Activated T-cell treated with anti-CD3 and anti-CD28 coated beads for 1 hour (primary cell): ENCODE results near the gene NSD1.
"Not testable (repeated sequence)": the region's sequence is repeated elsewhere in the genome, so short reads cannot be mapped to it uniquely, and the experiment has no call there.

ENCODE experiments used
- DNase-seq: peaks from one replicate; pipeline ENCODE4 v3.0.0-alpha.2; 2020; ENCODE audit warnings: low read depth

The NSD1 gene

GRCh38 chr5:177176175-177176711 lies 42.7 kb downstream of the NSD1 start:
- no peak for DNase-seq

- DNase-seq: not testable (repeated sequence)
These were observed 44.4 kb downstream of the NSD1 start for GRCh38 chr5:177177847-177178437.

DNA sequence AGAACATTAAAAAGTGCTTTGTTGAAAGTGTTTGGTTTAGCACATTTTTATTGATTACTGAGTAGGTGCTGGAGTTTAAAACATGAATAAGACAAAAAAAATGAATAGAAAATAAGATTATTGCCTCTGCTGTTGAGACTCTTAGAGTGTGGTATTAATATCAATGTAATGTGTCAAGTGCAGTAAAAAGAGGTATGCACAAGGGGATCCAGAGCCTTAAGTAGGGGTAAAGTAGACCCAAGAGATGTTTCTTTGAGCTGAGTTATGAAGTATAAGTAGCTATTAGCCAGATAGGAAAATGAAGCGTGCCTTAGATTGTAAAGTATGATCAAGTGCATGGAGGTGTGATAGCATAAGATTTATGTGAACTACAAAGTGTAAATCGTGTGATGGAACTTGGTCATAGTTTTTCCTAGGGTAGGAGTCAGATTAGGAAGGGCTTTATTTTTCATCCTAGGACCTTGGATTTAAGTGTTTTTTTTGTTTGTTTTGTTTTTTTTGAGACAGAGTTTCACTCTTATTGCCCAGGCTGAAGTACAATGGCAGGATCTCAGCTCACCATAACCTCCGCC lies 45.2 kb downstream of the NSD1 start:
- no peak for DNase-seq

DNA sequence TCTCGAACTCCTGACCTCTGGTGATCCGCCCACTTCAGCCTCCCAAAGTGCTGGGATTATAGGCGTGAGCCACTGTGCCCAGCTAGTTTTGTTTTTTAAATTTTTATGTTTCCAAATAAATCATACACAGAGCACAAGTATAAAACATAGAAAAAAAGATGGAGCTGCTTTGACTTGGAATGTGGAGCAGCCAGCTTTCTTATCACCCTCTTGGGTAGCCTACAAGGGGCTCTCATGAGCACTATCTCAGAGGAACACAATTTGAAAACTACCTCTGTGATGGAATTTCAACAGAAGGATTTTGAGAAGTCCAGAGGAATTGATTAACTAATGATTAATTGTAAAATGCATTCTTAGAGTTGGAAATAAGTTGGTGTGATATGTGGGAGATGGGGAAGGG lies 45.9 kb downstream of the NSD1 start:
- DNase-seq: no peak

DNA sequence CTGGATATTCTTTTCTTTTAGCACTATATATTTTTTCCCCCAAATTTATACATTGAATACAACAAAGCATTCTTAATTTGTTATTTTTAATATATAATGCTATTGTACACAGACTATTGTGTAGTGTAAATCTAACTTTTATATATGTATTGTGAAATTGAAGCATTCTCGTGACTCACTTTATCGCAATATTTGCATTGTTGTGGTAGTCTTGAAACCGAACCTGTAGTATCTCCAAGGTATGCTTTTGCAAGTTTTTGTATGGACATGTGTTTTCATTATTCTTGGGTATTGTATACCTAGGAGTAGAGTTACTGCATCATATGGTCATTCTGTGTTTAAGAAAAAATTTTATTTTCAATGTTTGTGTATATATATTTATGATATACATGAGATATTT lies 49.6 kb downstream of the NSD1 start:
- no peak for DNase-seq

DNA sequence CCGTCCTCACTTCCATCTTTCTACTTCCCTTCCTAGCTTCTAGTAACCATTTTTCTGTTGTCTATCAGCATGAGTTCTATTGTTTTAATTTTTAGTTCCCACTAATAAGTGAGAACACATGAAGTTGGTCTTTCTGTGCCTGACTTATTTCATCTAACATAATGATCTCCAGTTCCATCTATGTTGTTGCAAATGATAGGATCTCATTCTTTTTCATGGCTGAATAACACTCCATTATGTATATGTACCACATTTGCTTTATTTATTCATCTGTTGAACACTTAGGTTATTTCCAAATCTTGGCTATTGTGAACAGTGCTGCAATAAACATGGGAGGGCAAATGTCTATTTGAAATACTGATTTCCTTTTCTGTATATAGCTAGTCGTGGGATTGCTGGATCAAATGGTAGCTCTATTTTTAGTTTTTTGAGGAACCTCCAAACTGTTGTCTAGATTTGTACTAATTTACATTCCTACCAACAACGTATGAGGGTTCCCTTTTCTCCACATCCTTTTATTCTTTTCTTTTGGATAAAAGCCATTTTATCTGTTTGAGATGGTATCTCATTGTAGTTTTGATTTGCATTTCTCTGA lies 50.3 kb downstream of the NSD1 start:
- no peak for DNase-seq

DNA sequence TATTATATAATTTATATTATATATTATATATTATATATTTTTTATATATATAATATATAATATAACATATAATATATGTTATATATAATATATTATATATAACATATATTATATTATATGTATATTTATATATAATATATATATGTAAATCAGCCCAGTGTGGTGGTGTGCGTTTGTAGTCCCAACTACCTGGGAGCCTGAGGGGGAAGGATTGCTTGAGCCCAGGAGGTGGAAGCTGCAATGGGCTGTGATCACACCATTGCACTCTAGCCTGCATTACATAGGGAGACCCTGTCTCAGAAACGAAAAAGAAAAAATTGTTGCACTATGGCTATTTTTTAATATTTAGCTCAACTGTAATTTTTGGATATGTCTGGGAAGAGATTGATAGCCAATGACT lies 52.4 kb downstream of the NSD1 start:
- DNase-seq: no peak

- no peak for DNase-seq
These were observed 53.1 kb downstream of the NSD1 start for GRCh38 chr5:177186645-177187044.

DNA sequence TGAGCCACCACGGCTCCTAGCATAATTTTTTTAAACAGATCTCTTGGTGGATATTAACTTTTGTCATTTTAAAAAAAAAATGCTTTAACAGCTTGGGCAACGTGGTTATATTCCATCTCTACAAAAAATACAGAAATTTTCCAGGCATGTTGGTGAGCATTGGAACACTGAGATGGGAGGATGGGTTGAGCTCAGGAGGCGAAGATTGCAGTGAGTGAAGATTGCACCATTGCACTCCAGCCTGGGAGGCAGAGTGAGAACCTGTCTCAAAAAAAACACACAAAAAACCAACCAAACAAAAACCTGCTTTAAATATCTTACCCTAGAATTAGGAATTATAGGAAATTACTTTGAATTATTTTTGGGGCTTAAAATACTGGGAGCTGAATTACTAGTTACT lies 55.2 kb downstream of the NSD1 start:
- no peak for DNase-seq

DNA sequence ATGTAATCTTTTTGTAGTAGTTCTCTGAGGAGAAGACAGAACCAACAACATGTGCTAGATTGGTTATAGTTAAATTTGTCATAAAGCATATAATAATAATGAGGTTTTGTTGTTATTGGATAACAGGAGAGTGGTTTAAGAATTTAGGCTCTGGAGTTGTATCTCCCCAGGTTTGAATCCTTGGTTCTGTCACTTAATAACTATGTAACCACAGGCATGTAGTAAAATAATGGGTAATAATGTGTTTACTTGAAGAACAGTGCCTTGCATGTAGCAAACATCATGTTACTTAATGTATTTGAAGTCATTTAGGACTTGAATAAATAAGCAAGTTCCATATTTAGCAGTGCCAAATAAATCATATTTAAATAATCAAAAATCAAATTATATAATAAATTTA lies 55.8 kb downstream of the NSD1 start:
- DNase-seq: no peak

- DNase-seq: no peak
These were observed 56.4 kb downstream of the NSD1 start for GRCh38 chr5:177189965-177190364.

DNA sequence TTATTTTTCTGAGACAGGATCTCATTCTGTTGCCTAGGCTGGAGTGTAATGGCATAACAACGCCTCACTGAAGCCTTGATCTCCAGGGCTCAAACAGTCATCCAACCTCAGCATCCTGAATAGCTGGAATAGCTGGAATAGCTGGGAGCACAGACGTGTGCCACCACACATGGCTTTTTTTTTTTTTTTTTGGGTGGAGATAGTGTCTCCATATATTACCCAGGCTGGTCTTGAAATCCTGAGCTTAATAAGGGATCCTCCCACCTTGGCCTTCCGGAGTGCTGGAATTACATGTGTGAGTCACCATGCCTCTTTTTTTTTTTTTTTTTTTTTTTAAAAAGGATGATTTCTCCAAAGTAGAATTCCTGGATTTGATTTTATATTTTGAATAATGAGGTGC lies 60.7 kb downstream of the NSD1 start:
- no peak for DNase-seq

DNA sequence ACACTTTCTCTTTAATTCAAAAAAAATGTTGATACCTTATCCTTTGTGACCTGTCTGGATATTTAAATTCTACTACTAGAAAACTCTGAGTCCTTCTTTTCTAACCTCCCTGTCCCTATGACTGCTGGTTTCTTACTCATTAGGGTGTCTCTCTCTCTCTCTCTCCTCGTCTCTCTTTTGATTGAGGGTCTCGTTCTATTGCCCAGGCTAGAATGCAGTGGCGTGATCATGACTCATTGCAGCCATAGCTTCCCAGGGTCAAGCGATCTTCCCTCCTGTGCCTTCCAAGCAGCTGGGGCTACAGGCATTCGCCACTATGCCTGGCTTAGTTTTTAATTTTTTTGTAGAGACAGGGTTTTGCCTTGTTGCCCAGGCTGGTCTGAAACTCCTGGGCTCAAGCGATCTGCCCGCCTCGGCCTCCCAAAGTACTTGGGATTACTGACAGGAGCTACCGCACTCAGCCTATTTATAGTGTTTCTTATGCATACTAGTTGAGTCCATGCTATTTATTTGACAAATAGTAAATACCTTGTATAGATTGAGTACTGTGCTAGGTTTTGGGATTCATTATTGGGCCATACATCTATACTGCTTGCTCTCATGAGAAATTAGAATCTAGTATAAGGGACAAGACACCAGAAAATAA lies 61.9 kb downstream of the NSD1 start:
- no peak for DNase-seq

- DNase-seq: no peak
These were observed 65.2 kb downstream of the NSD1 start for GRCh38 chr5:177198738-177199137.

DNA sequence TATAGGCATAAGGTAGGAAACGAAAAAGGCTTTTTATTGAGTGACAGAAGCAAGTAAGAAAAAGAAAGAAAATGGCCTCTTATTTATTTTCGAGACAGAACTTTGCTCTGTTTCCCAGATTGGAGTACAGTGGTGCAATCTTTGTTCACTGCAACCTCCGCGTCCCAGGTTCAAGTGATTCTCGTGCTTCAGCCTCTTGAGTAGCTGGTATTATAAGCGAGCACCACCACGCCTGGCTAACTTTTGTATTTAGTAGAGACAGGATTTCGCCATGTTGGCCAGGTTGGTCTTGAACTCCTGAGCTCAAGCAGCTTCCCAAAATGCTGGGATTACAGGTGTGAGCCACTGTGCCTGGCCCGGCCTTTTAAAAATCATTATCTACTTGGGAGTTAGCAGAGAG lies 70.7 kb downstream of the NSD1 start:
- DNase-seq: no peak

DNA sequence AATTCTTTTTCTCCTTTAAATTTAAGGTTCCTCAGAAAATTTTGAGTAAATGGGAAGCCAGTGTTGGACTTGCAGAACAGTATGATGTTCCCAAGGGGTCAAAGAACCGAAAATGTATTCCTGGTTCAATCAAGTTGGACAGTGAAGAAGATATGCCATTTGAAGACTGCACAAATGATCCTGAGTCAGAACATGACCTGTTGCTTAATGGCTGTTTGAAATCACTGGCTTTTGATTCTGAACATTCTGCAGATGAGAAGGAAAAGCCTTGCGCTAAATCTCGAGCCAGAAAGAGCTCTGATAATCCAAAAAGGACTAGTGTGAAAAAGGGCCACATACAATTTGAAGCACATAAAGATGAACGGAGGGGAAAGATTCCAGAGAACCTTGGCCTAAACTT lies 76.0 kb downstream of the NSD1 start:
- no peak for DNase-seq

- DNase-seq: no peak
These were observed 78.7 kb downstream of the NSD1 start for GRCh38 chr5:177212242-177212641.

GRCh38 chr5:177220576-177220975 lies 87.0 kb downstream of the NSD1 start:
- DNase-seq: no peak

GRCh38 chr5:177222269-177222668 lies 88.7 kb downstream of the NSD1 start:
- DNase-seq: no peak

DNA sequence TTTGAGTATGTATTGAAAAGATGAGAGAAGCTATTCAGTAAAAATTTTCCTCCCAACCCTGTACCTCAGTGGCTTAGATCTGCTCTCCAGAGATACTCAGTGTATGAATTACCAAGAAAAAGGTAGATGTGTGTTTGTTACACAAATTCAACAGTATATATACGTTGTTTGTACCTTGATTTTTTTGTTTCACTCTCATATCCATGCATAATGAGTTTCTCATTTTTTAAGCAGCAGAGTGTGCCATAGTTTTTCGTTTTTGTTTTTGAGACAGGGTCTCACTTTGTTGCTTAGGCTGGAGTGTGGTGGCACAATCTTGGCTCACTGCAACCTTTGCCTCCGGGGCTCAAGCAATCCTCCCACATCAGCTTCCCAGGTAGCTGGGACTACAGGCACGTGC lies 92.2 kb downstream of the NSD1 start:
- DNase-seq: no peak

- no peak for DNase-seq
These were observed 93.3 kb downstream of the NSD1 start for GRCh38 chr5:177226860-177227259.

GRCh38 chr5:177228751-177229150 lies 95.2 kb downstream of the NSD1 start:
- no peak for DNase-seq

DNA sequence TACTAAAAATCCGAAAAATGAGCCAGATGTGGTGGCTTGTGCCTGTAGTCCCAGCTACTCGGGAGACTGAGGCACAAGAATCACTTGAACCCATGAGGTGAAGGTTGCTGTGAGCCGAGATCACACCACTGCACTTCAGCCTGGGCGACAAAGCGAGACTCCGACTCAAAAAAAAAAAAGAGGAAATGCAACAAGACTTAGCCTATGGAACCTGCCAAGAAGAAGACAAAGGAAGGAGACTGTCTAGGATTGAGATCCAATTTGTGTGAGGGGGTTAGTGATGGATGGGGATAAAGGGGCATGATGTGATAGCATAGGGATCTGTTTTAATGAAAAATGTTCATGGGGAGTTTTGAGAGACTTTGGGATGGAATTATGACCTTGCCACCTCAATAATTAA lies 97.1 kb downstream of the NSD1 start:
- DNase-seq: no peak
